HCT116 (cell line): ENCODE measurements around the gene CHEK2. TPM values are rescaled to one million over a fixed set of nuclear protein-coding genes. Genes with fewer than 3 reads are reported as not detected.
"Not testable (repeated sequence)": the region's sequence is repeated elsewhere in the genome, so short reads cannot be mapped to it uniquely, and the experiment has no call there.

ENCODE experiments used
- ATAC-seq: fragments of 200-7000 bp; cut with Tn5 transposase; 2 replicates; pipeline ENCODE4 v1.9.1; 2020; ENCODE audit warnings: mild to moderate bottlenecking, moderate library complexity
- BruUV-seq: library from RNA; stranded (reverse); fragments of 400-500 nt; replicated peaks from 2 replicates; lab custom pipeline; 2021; lab: Mats Ljungman, UMichigan
- CTCF ChIA-PET: fragments of 300-600 bp; sonication (Branson Sonifier 250); formaldehyde crosslinking; loops from one replicate; lab custom pipeline; 2021; ENCODE audit warnings: antibody characterized with exemption; lab: Charles Lee
- POLR2A ChIA-PET: fragments of 300-600, 350-600 bp; sonication (Branson Sonifier 250); formaldehyde crosslinking; loops from one replicate; lab custom pipeline; 2021; ENCODE audit warnings: antibody characterized with exemption; lab: Charles Lee
- RAD21 ChIA-PET, 2 experiments: fragments of 300-600 bp; sonication (Branson Sonifier 250); formaldehyde crosslinking; loops; one replicate each; lab custom pipeline; 2023; ENCODE audit warnings: low total read pairs in 2 of 2; ENCODE audit not compliant: uncharacterized antibody in 2 of 2, unreplicated experiment in 2 of 2, low non-redundant PET in 1 of 2; lab: Charles Lee
- DNase-seq: peaks from one replicate; pipeline ENCODE4 v3.0.0-alpha.2; 2010; ENCODE audit warnings: low read depth, low spot score
- H2AFZ ChIP-seq: fragments of 200-600 bp; shearing (Covaris generic), sonication (generic); 2 replicates; pipeline ENCODE4 v1.6.1; 2017; ENCODE audit warnings: low read depth, mixed run types, mixed read lengths, antibody characterized with exemption, low read length; ENCODE audit not compliant: poor library complexity, severe bottlenecking
- H3K27ac ChIP-seq: 2 replicates; pipeline ENCODE4 v1.5.1; 2012; ENCODE audit warnings: low read depth, low read length
- H3K27me3 ChIP-seq: fragments of 200-600 bp; sonication (generic); 2 replicates; pipeline ENCODE4 v1.6.1; 2016; ENCODE audit warnings: mixed run types, low read length, mixed read lengths; ENCODE audit not compliant: insufficient read depth
- H3K36me3 ChIP-seq, 2 experiments: fragments of 200-500 bp in 1 of 2; fragments of 200-600 bp in 1 of 2; sonication (Bioruptor generic) in 1 of 2; sonication (generic) in 1 of 2; 2 replicates each; pipeline versions ENCODE4 v1.5.1 to v1.6.1; 2014 to 2016; ENCODE audit warnings: low read length in 2 of 2, inconsistent platforms in 1 of 2, mixed read lengths in 1 of 2, mixed run types in 1 of 2; ENCODE audit not compliant: insufficient read depth in 2 of 2, control insufficient read depth in 1 of 2
- H3K4me1 ChIP-seq, 2 experiments: fragments of 200-600 bp in 1 of 2; sonication (generic) in 1 of 2; 2 replicates each; pipeline versions ENCODE4 v1.5.1 to v1.6.1; 2012 to 2017; ENCODE audit warnings: low read length in 2 of 2, inconsistent platforms in 1 of 2, mild to moderate bottlenecking in 1 of 2, mixed read lengths in 1 of 2, mixed run types in 1 of 2, moderate library complexity in 1 of 2; ENCODE audit not compliant: insufficient read depth in 2 of 2, control insufficient read depth in 1 of 2
- H3K4me2 ChIP-seq: fragments of 200-600 bp; sonication (generic); 2 replicates; pipeline ENCODE4 v1.6.1; 2017; ENCODE audit warnings: mixed run types, low read length, mixed read lengths
- H3K4me3 ChIP-seq, 2 experiments: fragments of 200-600 bp in 1 of 2; sonication (generic) in 1 of 2; replicated peaks in 1 of 2; 2 replicates each; pipeline ENCODE4 v1.5.1; 2011 to 2016; ENCODE audit warnings: low read length in 2 of 2, control low read depth in 1 of 2, low read depth in 1 of 2, mild to moderate bottlenecking in 1 of 2, mixed read lengths in 1 of 2, mixed run types in 1 of 2
- H3K79me2 ChIP-seq: fragments of 200-600 bp; sonication (generic); 2 replicates; pipeline ENCODE4 v1.6.1; 2017; ENCODE audit warnings: mild to moderate bottlenecking, mixed run types, low read length, moderate library complexity, mixed read lengths; ENCODE audit not compliant: insufficient read depth
- H3K9ac ChIP-seq: fragments of 200-600 bp; sonication (generic); 2 replicates; pipeline ENCODE4 v1.6.1; 2016; ENCODE audit warnings: low read length, mixed read lengths
- H3K9me2 ChIP-seq: fragments of 200-600 bp; sonication (generic), shearing (Covaris generic); 2 replicates; pipeline ENCODE4 v1.6.1; 2017; ENCODE audit warnings: mixed run types, mild to moderate bottlenecking, moderate library complexity; ENCODE audit not compliant: insufficient read depth
- H3K9me3 ChIP-seq, 2 experiments: fragments of 200-500 bp in 1 of 2; fragments of 200-600 bp in 1 of 2; sonication (Bioruptor generic) in 1 of 2; sonication (generic) in 1 of 2; 2 replicates each; pipeline ENCODE4 v1.6.1; 2014 to 2017; ENCODE audit warnings: low read length in 2 of 2, mixed read lengths in 2 of 2, inconsistent platforms in 1 of 2, low read depth in 1 of 2, mild to moderate bottlenecking in 1 of 2, mixed run types in 1 of 2, moderate library complexity in 1 of 2; ENCODE audit not compliant: control insufficient read depth in 1 of 2, insufficient read depth in 1 of 2
- H4K20me1 ChIP-seq: fragments of 200-600 bp; sonication (generic), shearing (Covaris generic); 2 replicates; pipeline ENCODE4 v1.6.1; 2017; ENCODE audit warnings: mixed run types, mild to moderate bottlenecking, moderate library complexity; ENCODE audit not compliant: insufficient read depth
- CTCF ChIP-seq, 3 experiments: fragments of 200-600 bp in 1 of 3; sonication (generic) in 1 of 3; IDR thresholded peaks in 2 of 3; conservative IDR thresholded peaks in 1 of 3; 2 replicates each; pipeline ENCODE4 v1.5.1; 2012 to 2017; ENCODE audit warnings: low read depth in 2 of 3, low read length in 2 of 3, antibody characterized with exemption in 1 of 3, borderline replicate concordance in 1 of 3, control low read depth in 1 of 3, mild to moderate bottlenecking in 1 of 3, mixed read lengths in 1 of 3, mixed run types in 1 of 3, moderate library complexity in 1 of 3; ENCODE audit not compliant: insufficient read depth in 1 of 3
- EGR1 ChIP-seq: IDR thresholded peaks from 2 replicates; pipeline ENCODE4 v1.6.1; 2012; ENCODE audit warnings: low read depth
- ELF1 ChIP-seq: IDR thresholded peaks from 2 replicates; pipeline ENCODE4 v1.6.1; 2012; ENCODE audit warnings: low read depth, borderline replicate concordance
- MAX ChIP-seq: IDR thresholded peaks from 2 replicates; pipeline ENCODE4 v1.6.1; 2012
- YY1 ChIP-seq: IDR thresholded peaks from 2 replicates; pipeline ENCODE4 v1.6.1; 2011; ENCODE audit warnings: low read length, low read depth, moderate library complexity, mild to moderate bottlenecking; ENCODE audit not compliant: insufficient replicate concordance; ENCODE audit errors: extremely low read depth
- ZBTB33 ChIP-seq: IDR thresholded peaks from 2 replicates; pipeline ENCODE4 v1.6.1; 2011; ENCODE audit warnings: mild to moderate bottlenecking, low read length, moderate library complexity; ENCODE audit not compliant: insufficient replicate concordance; ENCODE audit errors: extremely low read depth
- ZNF274 ChIP-seq: fragments of 200-500 bp; sonication (Bioruptor generic); IDR thresholded peaks from 2 replicates; pipeline ENCODE4 v1.6.1; 2014; ENCODE audit warnings: mild to moderate bottlenecking, low read depth, low read length, inconsistent platforms
- intact Hi-C: fragments of 100-400 bp; cut with micrococcal nuclease; formaldehyde crosslinking; loops from 2 replicates; pipeline ENCODE4 v1.10.0; 2022
- total RNA-seq: library from RNA; stranded (reverse); gene quantifications from one replicate; pipeline ENCODE4 v1.2.1, GENCODE V29; 2021; ENCODE audit not compliant: unreplicated experiment

The CHEK2 gene
- total RNA-seq, 1 experiment from 2014 or later, result 47.1 TPM

GRCh38 chr22:28766628-28767027 is 25.0 kb upstream of the CHEK2 start:
- Histone ChIP-seq H3K9me2 (no peaks in the 10 kb centered on the region), H4K20me1 (no peaks in the 10 kb centered on the region), H3K9ac (no peak overlapping the region), H3K4me2 (no peak overlapping the region), H3K9me3 (peaks cover 0 to 3% of the 10 kb centered on the region in 2 experiments; a peak in 1 of 4 replicates), H3K4me3 (no peak overlapping the region), H3K4me1 (no peaks in the 10 kb centered on the region), H2AFZ (no peak overlapping the region), H3K36me3 (no peaks in the 10 kb centered on the region), H3K79me2 (no peaks in the 10 kb centered on the region), H3K27me3 (no peaks in the 10 kb centered on the region), H3K27ac (no peak overlapping the region)
- DNase-seq (no peak), ATAC-seq (no peak)
- ChIA-PET CTCF (no interaction called here), RAD21 (no interaction called here), POLR2A (no interaction called here)
- intact Hi-C loops, result no loop called here
- no peak for TF ChIP-seq CTCF (IDR thresholded peaks at IDR 0.05 in 2 of 3, conservative IDR thresholded peaks at IDR 0.05 in 1 of 3; ENCODE audit: borderline replicate concordance in 1 of 3, insufficient read depth in 1 of 3, low read depth in 2 of 3, low read length in 2 of 3)
- TF ChIP-seq ZNF274, result no peak
- no peak for TF ChIP-seq MAX
- no peak for TF ChIP-seq ELF1
- TF ChIP-seq YY1, result no peak
- no peak for TF ChIP-seq ZBTB33
- no peak for TF ChIP-seq EGR1
- BruUV-seq, result no TSS peak

GRCh38 chr22:28762000-28762399 is 20.4 kb upstream of the CHEK2 start:
- H3K4me2 ChIP-seq, intact Hi-C loops, H3K79me2 ChIP-seq, H3K9me3 ChIP-seq, H3K27me3 ChIP-seq, BruUV-seq, H3K27ac ChIP-seq, H3K4me3 ChIP-seq, POLR2A ChIA-PET, H3K9me2 ChIP-seq, ATAC-seq, H3K36me3 ChIP-seq, CTCF ChIA-PET, RAD21 ChIA-PET, H3K9ac ChIP-seq, DNase-seq, H2AFZ ChIP-seq, H3K4me1 ChIP-seq, H4K20me1 ChIP-seq: not testable (repeated sequence)
